GM21360 (cell line): ENCODE data around the gene MOGAT1.
A peak's percentile ranks its signal among the peaks of the same experiment; 100 is the strongest.
"Not testable (repeated sequence)": the region's sequence is repeated elsewhere in the genome, so short reads cannot be mapped to it uniquely, and the experiment has no call there.

Source experiments
- ATAC-seq: cut with Tn5 transposase; IDR thresholded peaks from one replicate; pipeline ENCODE4 v1.9.1; 2021; ENCODE audit warnings: mild to moderate bottlenecking, moderate library complexity; ENCODE audit not compliant: unreplicated experiment

MOGAT1 gene

GRCh38 chr2:222669353-222669752 is 2.1 kb upstream of the MOGAT1 start:
- ATAC-seq: no peak

GRCh38 chr2:222670191-222671038 is 1.0 kb upstream of the MOGAT1 start:
- no peak for ATAC-seq

- ATAC-seq: no peak
Observed at GRCh38 chr2:222672068-222672401, 577 bp downstream of the MOGAT1 start.

GRCh38 chr2:222673273-222673672 is 1.8 kb downstream of the MOGAT1 start:
- no peak for ATAC-seq

- no peak for ATAC-seq
Observed at GRCh38 chr2:222673883-222674282, 2.4 kb downstream of the MOGAT1 start.

GRCh38 chr2:222677981-222678380 is 6.5 kb downstream of the MOGAT1 start:
- ATAC-seq: no peak

- ATAC-seq: no peak
Observed at GRCh38 chr2:222683805-222684204, 12.3 kb downstream of the MOGAT1 start.

GRCh38 chr2:222686086-222686750 is 14.8 kb downstream of the MOGAT1 start:
- ATAC-seq: no peak

- no peak for ATAC-seq
Observed at GRCh38 chr2:222688917-222689316, 17.5 kb downstream of the MOGAT1 start.

- ATAC-seq: no peak
Observed at GRCh38 chr2:222689322-222689721, 17.9 kb downstream of the MOGAT1 start.

GRCh38 chr2:222690564-222691200 is 19.2 kb downstream of the MOGAT1 start:
- ATAC-seq: peak; percentile 94

- not testable (repeated sequence) for ATAC-seq
Observed at GRCh38 chr2:222693413-222693812, 22.0 kb downstream of the MOGAT1 start.

GRCh38 chr2:222693837-222694236 is 22.4 kb downstream of the MOGAT1 start:
- peak; percentile 59 for ATAC-seq

GRCh38 chr2:222698276-222698675 is 26.8 kb downstream of the MOGAT1 start:
- ATAC-seq: no peak

GRCh38 chr2:222701233-222701632 is 29.8 kb downstream of the MOGAT1 start:
- ATAC-seq: no peak

- no peak for ATAC-seq
Observed at GRCh38 chr2:222701721-222702131, 30.3 kb downstream of the MOGAT1 start.

GRCh38 chr2:222703091-222703490 is 31.6 kb downstream of the MOGAT1 start:
- no peak for ATAC-seq

- no peak for ATAC-seq
Observed at GRCh38 chr2:222703886-222704285, 32.4 kb downstream of the MOGAT1 start.

GRCh38 chr2:222706616-222707015 is 35.2 kb downstream of the MOGAT1 start:
- no peak for ATAC-seq

- no peak for ATAC-seq
Observed at GRCh38 chr2:222707102-222707688, 35.7 kb downstream of the MOGAT1 start.

- no peak for ATAC-seq
Observed at GRCh38 chr2:222707689-222708273, 36.3 kb downstream of the MOGAT1 start.
